ENCODE measurements around the gene INPP5D.
"Not testable (repeated sequence)": the region's sequence is repeated elsewhere in the genome, so short reads cannot be mapped to it uniquely, and the experiment has no call there.

INPP5D gene

DNA sequence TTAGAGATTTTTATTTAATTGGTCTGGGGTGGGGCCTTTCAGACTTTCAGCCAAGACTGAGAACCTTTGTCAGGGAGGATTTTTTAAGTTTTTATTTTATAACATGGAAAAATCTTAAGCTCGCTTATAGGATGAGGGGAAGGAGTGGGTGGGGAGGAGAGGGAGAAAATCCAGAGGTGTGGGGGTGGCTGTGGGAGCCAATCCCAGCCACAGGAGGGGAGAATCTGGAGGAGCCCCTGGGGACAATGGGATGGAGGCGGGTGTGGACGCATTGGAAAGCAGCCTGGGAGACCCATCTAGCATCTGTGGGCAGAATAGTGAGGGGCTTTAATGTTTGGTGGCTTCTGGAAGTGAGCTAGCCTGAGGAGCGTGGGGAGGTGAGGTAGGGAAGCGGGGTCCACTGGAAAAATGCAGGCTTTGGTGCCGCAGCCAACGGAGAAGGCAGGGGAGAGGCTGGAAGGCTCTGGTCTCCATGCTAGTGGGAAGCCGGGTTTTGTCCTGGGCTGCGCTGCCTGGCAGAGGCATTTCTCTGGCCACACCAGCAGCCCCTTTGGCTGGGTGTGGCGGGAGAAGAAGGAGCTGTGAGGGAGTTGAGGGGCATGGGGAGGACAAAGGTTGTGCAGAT, 11.5 kb upstream of the INPP5D start:
- Histone ChIP-seq H3K27ac (ENCODE audit: low read length) (no peak overlapping the region), H3K27me3 (ENCODE audit: low read depth, low read length) (0 out of 2 replicates have a peak, but pooled peaks cover 3% of the 10 kb centered on the region), H3K79me2 (ENCODE audit: low read length) (no peaks in the 10 kb centered on the region), H3K9me3 (ENCODE audit: insufficient read depth, low read length) (no peaks in the 10 kb centered on the region), H3K4me3 (ENCODE audit: low read length) (no peak overlapping the region), H3K4me2 (ENCODE audit: low read length) (no peak overlapping the region), H3K9ac (ENCODE audit: low read length) (no peak overlapping the region), H3K36me3 (replicated peaks; ENCODE audit: low read depth, low read length) (no peaks in the 10 kb centered on the region), H3K4me1 (ENCODE audit: low read length) (peaks cover under 1% of the 10 kb centered on the region; the same call in 1 of the 2 replicates), H4K20me1 (ENCODE audit: insufficient read depth, low read length) (no peaks in the 10 kb centered on the region), H2AFZ (ENCODE audit: low read depth, low read length) (no peak overlapping the region)
- TF ChIP-seq, protein P1, sequence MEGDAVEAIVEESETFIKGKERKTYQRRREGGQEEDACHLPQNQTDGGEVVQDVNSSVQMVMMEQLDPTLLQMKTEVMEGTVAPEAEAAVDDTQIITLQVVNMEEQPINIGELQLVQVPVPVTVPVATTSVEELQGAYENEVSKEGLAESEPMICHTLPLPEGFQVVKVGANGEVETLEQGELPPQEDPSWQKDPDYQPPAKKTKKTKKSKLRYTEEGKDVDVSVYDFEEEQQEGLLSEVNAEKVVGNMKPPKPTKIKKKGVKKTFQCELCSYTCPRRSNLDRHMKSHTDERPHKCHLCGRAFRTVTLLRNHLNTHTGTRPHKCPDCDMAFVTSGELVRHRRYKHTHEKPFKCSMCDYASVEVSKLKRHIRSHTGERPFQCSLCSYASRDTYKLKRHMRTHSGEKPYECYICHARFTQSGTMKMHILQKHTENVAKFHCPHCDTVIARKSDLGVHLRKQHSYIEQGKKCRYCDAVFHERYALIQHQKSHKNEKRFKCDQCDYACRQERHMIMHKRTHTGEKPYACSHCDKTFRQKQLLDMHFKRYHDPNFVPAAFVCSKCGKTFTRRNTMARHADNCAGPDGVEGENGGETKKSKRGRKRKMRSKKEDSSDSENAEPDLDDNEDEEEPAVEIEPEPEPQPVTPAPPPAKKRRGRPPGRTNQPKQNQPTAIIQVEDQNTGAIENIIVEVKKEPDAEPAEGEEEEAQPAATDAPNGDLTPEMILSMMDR (IDR thresholded peaks at IDR 0.05; ENCODE audit: low read depth, low read length) = no peak
- no peak for TF ChIP-seq EZH2phosphoT487 (IDR thresholded peaks at IDR 0.05; ENCODE audit: low read depth)

DNA sequence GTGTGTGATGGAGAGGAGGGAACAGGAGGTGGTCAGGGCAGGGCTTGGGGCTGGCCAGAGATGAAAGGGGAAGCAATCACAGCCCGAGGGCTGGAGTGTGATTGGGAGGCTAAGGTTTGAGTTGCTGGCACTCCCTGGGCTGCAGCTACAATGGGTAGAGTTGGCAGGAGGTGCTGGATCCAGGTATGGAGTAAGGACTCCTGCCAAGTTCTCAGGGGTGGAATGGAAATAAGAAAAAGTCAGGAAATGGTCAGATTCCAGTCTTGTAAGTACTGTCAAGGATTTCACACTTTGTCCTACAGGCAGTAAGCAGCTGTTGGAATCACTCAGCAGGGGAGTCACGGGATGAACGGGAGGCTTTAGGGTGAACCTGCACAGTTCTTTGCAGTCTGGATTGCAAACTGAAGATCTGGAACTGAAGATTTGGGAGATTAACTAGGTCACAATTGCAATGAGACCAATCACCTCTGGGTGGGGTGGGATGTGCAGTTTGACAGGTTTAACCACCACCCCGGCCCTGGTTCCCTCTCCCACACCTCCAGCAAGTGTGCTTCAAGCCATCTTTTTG, 10.9 kb upstream of the INPP5D start:
- Histone ChIP-seq H3K4me2 (ENCODE audit: low read length) (no peak overlapping the region), H3K4me3 (ENCODE audit: low read length) (no peak overlapping the region), H3K4me1 (ENCODE audit: low read length) (peaks cover 3% of the 10 kb centered on the region), H4K20me1 (ENCODE audit: insufficient read depth, low read length) (no peaks in the 10 kb centered on the region), H3K27ac (ENCODE audit: low read length) (no peak overlapping the region), H3K9me3 (ENCODE audit: insufficient read depth, low read length) (no peaks in the 10 kb centered on the region), H3K27me3 (ENCODE audit: low read depth, low read length) (0 out of 2 replicates have a peak, but pooled peaks cover 3% of the 10 kb centered on the region), H2AFZ (ENCODE audit: low read depth, low read length) (no peak overlapping the region), H3K9ac (ENCODE audit: low read length) (no peak overlapping the region), H3K36me3 (replicated peaks; ENCODE audit: low read depth, low read length) (no peaks in the 10 kb centered on the region), H3K79me2 (ENCODE audit: low read length) (no peaks in the 10 kb centered on the region)
- TF ChIP-seq, protein P1 (IDR thresholded peaks at IDR 0.05; ENCODE audit: low read depth, low read length) = 0 out of 2 replicates have a peak, but pooled peaks have one; percentile 9
- no peak for TF ChIP-seq EZH2phosphoT487 (IDR thresholded peaks at IDR 0.05; ENCODE audit: low read depth)

DNA sequence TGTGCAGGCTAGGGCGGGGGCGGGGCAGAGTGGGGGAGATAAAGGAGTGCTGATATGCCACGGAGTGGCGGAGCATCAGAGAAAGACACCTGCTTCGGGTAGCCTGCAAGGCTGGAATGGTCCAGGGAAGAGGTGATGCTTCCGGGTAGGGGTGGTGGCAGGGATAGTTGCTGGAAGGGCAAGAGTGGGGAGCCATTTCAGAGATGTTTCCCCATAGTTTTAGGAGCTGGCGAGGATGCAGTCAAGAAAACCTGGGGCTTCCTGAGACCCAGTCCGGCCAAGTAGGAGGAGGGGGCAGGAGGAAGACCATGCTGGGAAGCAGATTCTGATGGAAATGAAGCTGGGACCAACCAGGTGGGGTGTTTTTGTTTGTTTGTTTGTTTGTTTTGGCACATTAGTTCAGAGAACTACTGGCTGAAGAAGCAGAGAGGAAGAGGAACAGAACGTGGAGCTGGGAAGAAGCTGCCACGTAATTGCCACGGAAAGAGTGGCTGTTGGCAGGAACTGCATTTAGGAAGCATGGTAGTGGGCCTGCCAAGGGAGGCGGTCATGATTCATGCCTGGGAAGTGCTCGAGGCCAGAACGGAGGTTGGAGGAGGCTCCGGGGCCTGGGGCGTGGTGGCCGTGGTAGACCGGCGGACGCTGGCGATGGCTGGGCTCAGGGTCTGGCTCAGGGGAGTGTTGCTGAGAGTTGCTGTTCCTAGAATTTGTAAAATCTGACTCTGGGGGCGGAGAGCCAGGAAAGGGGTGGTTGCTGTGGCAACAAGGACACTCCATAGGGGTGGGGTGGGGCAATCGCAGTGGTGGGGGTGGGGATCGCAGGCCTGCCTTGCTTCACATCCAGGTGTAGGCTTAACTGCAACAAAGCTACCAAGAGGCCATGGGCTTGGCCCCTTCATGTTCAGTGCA, 8.6 kb upstream of the INPP5D start:
- Histone ChIP-seq H3K4me2 (ENCODE audit: low read length) (no peak overlapping the region), H2AFZ (ENCODE audit: low read depth, low read length) (no peak overlapping the region), H3K79me2 (ENCODE audit: low read length) (no peaks in the 10 kb centered on the region), H3K9ac (ENCODE audit: low read length) (no peak overlapping the region), H3K27ac (ENCODE audit: low read length) (no peak overlapping the region), H4K20me1 (ENCODE audit: insufficient read depth, low read length) (no peaks in the 10 kb centered on the region), H3K4me3 (ENCODE audit: low read length) (no peak overlapping the region), H3K27me3 (ENCODE audit: low read depth, low read length) (0 out of 2 replicates have a peak, but pooled peaks cover 3% of the 10 kb centered on the region), H3K9me3 (ENCODE audit: insufficient read depth, low read length) (no peaks in the 10 kb centered on the region), H3K36me3 (replicated peaks; ENCODE audit: low read depth, low read length) (no peaks in the 10 kb centered on the region), H3K4me1 (ENCODE audit: low read length) (peaks cover 3% of the 10 kb centered on the region)
- TF ChIP-seq, protein P1 (IDR thresholded peaks at IDR 0.05; ENCODE audit: low read depth, low read length) = no peak
- no peak for TF ChIP-seq EZH2phosphoT487 (IDR thresholded peaks at IDR 0.05; ENCODE audit: low read depth)

DNA sequence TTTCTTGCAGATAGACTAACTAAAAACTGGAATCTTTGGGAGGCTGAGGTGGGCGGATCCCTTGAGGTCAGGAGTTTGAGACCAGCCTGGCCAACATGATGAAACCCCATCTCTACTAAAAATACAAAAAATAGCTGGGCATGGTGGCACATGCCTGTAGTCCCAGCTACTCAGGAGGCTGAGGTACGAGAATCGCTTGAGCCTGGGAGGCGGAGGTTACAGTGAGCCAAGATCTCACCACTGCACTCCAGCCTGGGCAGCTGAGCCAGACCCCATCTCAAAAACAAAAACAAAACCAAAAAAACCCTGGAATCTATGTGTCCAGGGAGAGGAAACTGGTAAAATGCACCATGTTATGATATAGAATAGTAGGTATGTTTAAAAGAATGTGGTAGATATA, 7.6 kb upstream of the INPP5D start:
- H3K27me3 ChIP-seq (ENCODE audit: low read depth, low read length); H4K20me1 ChIP-seq (ENCODE audit: insufficient read depth, low read length); H3K27ac ChIP-seq (ENCODE audit: low read length); H3K4me3 ChIP-seq (ENCODE audit: low read length); H3K36me3 ChIP-seq (replicated peaks; ENCODE audit: low read depth, low read length); H3K9me3 ChIP-seq (ENCODE audit: insufficient read depth, low read length); H3K79me2 ChIP-seq (ENCODE audit: low read length); H2AFZ ChIP-seq (ENCODE audit: low read depth, low read length); H3K4me1 ChIP-seq (ENCODE audit: low read length); H3K4me2 ChIP-seq (ENCODE audit: low read length); H3K9ac ChIP-seq (ENCODE audit: low read length): not testable (repeated sequence)

Data from OCI-LY3 (cell line).